ENCODE measurements around the gene ZRANB3. TPM values are rescaled to one million over a fixed set of nuclear protein-coding genes. Genes with fewer than 3 reads are reported as not detected.

Gene ZRANB3
- total RNA-seq, 3 donors from 2014 or later (not counting 1 experiment from before 2014, with no cell fraction given), result 5.0 to 7.7 (median 5.3) TPM

DNA sequence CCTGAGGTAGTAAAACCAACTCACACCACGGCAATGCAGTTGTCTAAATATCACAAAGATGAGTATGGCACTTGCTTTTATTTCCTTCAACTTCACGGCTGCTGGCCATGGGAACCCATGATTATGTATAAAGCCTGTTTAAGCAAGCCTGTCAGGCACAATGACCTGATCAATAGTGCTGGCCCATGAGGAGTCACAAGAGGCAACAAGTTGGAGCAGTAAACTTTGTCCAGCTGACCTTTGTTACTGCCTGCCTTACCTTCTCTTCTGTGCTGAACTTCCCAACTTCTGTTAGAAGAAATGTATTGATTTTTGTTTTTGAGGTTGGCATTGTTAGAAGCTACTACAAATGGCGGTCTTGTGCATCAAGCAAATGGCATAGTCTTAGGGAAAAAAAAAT, 327.1 kb downstream of the ZRANB3 start:
- no peaks in the 10 kb centered on the region for H3K27me3 Mint-ChIP-seq (ENCODE audit: low read depth in 2 of 2)
- WGBS (ENCODE audit: insufficient coverage), result 95% methylated on average over 2 of the region's 3 CpGs
- TF ChIP-seq, protein P1, sequence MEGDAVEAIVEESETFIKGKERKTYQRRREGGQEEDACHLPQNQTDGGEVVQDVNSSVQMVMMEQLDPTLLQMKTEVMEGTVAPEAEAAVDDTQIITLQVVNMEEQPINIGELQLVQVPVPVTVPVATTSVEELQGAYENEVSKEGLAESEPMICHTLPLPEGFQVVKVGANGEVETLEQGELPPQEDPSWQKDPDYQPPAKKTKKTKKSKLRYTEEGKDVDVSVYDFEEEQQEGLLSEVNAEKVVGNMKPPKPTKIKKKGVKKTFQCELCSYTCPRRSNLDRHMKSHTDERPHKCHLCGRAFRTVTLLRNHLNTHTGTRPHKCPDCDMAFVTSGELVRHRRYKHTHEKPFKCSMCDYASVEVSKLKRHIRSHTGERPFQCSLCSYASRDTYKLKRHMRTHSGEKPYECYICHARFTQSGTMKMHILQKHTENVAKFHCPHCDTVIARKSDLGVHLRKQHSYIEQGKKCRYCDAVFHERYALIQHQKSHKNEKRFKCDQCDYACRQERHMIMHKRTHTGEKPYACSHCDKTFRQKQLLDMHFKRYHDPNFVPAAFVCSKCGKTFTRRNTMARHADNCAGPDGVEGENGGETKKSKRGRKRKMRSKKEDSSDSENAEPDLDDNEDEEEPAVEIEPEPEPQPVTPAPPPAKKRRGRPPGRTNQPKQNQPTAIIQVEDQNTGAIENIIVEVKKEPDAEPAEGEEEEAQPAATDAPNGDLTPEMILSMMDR (IDR thresholded peaks at IDR 0.05), result no peak

DNA sequence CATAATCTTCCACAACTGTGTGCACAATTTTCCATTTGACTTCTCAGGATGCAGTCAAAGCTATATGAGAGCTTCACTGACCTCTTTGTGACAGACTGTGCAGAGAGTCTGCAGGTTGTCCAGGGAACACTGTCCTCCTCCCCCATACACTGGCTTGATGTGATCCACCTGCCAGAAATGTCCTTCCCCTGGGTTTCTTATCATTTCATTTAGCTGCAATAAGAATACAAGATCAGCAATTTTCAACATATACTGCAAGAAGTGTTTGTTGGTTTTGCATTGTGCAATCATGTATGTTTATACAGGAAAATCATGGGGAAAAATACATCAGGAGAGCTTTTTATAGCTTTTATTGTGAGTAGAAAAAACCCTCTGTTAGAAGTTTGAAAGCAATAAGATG, 328.3 kb downstream of the ZRANB3 start:
- H3K27ac Mint-ChIP-seq, result no peak overlapping the region
- Histone ChIP-seq H3K9me3 (ENCODE audit: control insufficient read depth, insufficient read depth, low read length) (no peaks in the 10 kb centered on the region), H3K36me3 (ENCODE audit: control insufficient read depth, insufficient read depth, low read length) (no peaks in the 10 kb centered on the region), H3K4me1 (ENCODE audit: control insufficient read depth, insufficient read depth, low read length) (no peaks in the 10 kb centered on the region), H3K27me3 (ENCODE audit: control insufficient read depth, insufficient read depth, low read length) (no peaks in the 10 kb centered on the region), H3K4me3 (ENCODE audit: low read length) (no peak overlapping the region), H3K27ac (ENCODE audit: low read length) (no peak overlapping the region)
- no peak overlapping the region for H3K4me3 Mint-ChIP-seq
- H3K4me1 Mint-ChIP-seq, result no peaks in the 10 kb centered on the region
- ATAC-seq (no peak), DNase-seq (no peak)
- TF ChIP-seq, protein P1 (IDR thresholded peaks at IDR 0.05), result no peak
- H3K27me3 Mint-ChIP-seq (ENCODE audit: low read depth in 2 of 2), result no peaks in the 10 kb centered on the region
- no peaks in the 10 kb centered on the region for H3K9me3 Mint-ChIP-seq
- H3K36me3 Mint-ChIP-seq, result no peaks in the 10 kb centered on the region
- intact Hi-C loops (cut with micrococcal nuclease), result no loop called here

More for the DNA sequence above, 327.1 kb downstream of the ZRANB3 start:
- Histone ChIP-seq H3K27ac (ENCODE audit: low read length) (no peak overlapping the region), H3K9me3 (ENCODE audit: control insufficient read depth, insufficient read depth, low read length) (no peaks in the 10 kb centered on the region), H3K4me1 (ENCODE audit: control insufficient read depth, insufficient read depth, low read length) (no peaks in the 10 kb centered on the region), H3K4me3 (ENCODE audit: low read length) (no peak overlapping the region), H3K27me3 (ENCODE audit: control insufficient read depth, insufficient read depth, low read length) (no peaks in the 10 kb centered on the region), H3K36me3 (ENCODE audit: control insufficient read depth, insufficient read depth, low read length) (no peaks in the 10 kb centered on the region)
- ATAC-seq (no peak), DNase-seq (no peak)
- no peaks in the 10 kb centered on the region for H3K9me3 Mint-ChIP-seq
- intact Hi-C loops (cut with micrococcal nuclease), result no loop called here
- H3K4me1 Mint-ChIP-seq, result no peaks in the 10 kb centered on the region
- H3K27ac Mint-ChIP-seq, result no peak overlapping the region
- H3K4me3 Mint-ChIP-seq, result no peak overlapping the region
- no peaks in the 10 kb centered on the region for H3K36me3 Mint-ChIP-seq

DNA sequence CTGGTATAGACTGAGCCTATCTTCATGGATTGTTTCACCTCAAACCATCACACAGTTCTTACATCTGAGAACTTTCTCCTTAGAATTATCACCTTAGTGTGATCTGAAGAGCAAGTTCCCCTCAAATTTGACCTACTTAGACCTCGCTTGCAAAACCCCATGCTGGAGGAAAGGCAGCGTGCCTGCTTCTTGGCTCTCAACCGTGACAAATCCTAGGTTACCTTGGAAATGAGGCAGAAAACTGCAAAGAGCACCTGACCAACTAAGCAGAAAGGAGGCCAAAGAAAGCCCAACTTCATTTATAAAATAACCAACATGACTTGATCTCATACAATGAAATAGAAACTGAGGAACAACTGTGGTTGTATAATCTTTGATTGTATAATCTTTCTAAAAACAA, 332.5 kb downstream of the ZRANB3 start:
- H3K36me3 Mint-ChIP-seq, result no peaks in the 10 kb centered on the region
- H3K36me3 ChIP-seq (ENCODE audit: control insufficient read depth, insufficient read depth, low read length), result no peaks in the 10 kb centered on the region
- TF ChIP-seq, protein P1 (IDR thresholded peaks at IDR 0.05), result no peak
- H3K4me1 ChIP-seq (ENCODE audit: control insufficient read depth, insufficient read depth, low read length), result no peaks in the 10 kb centered on the region
- H3K27ac Mint-ChIP-seq, result no peak overlapping the region
- H3K4me3 ChIP-seq (ENCODE audit: low read length), result no peak overlapping the region
- ATAC-seq (no peak), DNase-seq (no peak)
- H3K27ac ChIP-seq (ENCODE audit: low read length), result no peak overlapping the region
- intact Hi-C loops (cut with micrococcal nuclease), result no loop called here
- H3K9me3 Mint-ChIP-seq, result peaks cover 0 to 3% of the 10 kb centered on the region in 2 donors
- H3K27me3 Mint-ChIP-seq (ENCODE audit: low read depth in 2 of 2), result no peaks in the 10 kb centered on the region
- WGBS (ENCODE audit: insufficient coverage), result 91% methylated on average over 3 of the region's 3 CpGs
- no peaks in the 10 kb centered on the region for H3K27me3 ChIP-seq (ENCODE audit: control insufficient read depth, insufficient read depth, low read length)
- no peak overlapping the region for H3K4me3 Mint-ChIP-seq
- no peaks in the 10 kb centered on the region for H3K4me1 Mint-ChIP-seq
- H3K9me3 ChIP-seq (ENCODE audit: control insufficient read depth, insufficient read depth, low read length), result no peaks in the 10 kb centered on the region

DNA sequence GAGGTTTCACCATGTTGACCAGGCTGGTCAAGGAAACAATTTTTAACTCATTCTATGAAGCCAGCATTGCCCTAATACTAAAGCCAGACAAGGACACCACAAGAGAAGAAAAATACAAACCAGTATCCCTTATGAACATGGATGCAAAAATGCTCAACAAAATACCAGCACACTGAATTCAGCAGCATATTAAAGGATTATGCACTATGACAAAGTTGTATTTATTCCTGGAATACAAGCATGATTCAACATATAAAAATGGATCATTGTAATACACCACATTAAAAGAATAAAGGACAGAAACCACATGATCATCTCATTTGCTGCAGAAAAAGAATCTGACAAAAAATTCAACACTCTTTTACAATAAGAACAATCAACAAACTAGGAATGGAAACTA, 340.2 kb downstream of the ZRANB3 start:
- H3K36me3 Mint-ChIP-seq, result peaks cover 19% of the 10 kb centered on the region
- TF ChIP-seq, protein P1 (IDR thresholded peaks at IDR 0.05), result no peak
- Histone ChIP-seq H3K9me3 (ENCODE audit: control insufficient read depth, insufficient read depth, low read length) (no peaks in the 10 kb centered on the region), H3K4me1 (ENCODE audit: control insufficient read depth, insufficient read depth, low read length) (no peaks in the 10 kb centered on the region), H3K27ac (ENCODE audit: low read length) (no peak overlapping the region), H3K4me3 (ENCODE audit: low read length) (no peak overlapping the region), H3K27me3 (ENCODE audit: control insufficient read depth, insufficient read depth, low read length) (no peaks in the 10 kb centered on the region), H3K36me3 (ENCODE audit: control insufficient read depth, insufficient read depth, low read length) (no peaks in the 10 kb centered on the region)
- intact Hi-C loops (cut with micrococcal nuclease), result no loop called here
- H3K4me1 Mint-ChIP-seq, result no peaks in the 10 kb centered on the region
- H3K27me3 Mint-ChIP-seq (ENCODE audit: low read depth in 2 of 2), result no peaks in the 10 kb centered on the region
- peaks cover 5 to 7% of the 10 kb centered on the region in 2 donors for H3K9me3 Mint-ChIP-seq
- H3K4me3 Mint-ChIP-seq, result no peak overlapping the region
- ATAC-seq (no peak), DNase-seq (no peak)
- no peak overlapping the region for H3K27ac Mint-ChIP-seq
